GM19099 (cell line): ENCODE data around the gene LRRC4.

Experiments used
- POLR2A ChIP-seq: IDR thresholded peaks from 3 replicates; pipeline ENCODE4 v1.6.1; 2011; ENCODE audit warnings: low read depth; ENCODE audit not compliant: insufficient read length; ENCODE audit errors: extremely low read depth

The LRRC4 gene

DNA sequence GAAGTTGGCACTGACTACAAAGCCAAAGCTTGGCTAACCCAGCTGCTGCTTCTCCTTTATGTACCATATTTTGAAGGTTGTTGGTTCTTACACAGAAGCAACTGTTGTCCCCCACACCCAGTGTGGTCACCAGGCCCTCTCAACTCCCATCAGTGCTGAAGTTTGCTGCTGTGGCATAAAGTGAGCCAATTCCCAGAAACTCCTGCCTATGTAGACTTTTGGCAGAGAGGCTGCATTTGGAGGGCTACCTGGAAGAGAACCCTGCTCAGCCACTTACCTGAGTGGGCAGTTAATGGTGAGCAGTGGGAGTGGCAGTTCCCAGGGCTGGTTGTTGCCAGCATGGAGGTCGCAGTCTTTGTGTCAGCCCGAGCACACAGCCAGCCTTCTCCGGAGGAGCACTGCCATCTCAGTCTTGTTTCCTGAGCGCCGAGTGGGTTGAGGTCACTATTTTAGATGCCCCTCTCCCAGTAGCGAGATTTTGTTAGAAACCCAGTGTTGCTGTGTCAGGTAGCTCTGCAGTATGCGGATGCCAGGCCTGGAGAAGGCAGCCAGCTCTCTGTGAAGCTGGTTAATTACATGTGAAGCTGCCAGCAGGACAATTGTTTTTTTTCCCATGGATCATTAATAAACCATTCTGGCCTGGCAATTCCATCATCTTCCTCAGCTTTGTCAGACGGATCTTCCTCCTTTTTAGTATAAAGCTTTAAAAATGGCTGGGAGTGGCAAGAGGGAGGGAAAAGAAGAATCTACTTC is 24.5 kb downstream of the LRRC4 start:
- no peak for TF ChIP-seq POLR2A

DNA sequence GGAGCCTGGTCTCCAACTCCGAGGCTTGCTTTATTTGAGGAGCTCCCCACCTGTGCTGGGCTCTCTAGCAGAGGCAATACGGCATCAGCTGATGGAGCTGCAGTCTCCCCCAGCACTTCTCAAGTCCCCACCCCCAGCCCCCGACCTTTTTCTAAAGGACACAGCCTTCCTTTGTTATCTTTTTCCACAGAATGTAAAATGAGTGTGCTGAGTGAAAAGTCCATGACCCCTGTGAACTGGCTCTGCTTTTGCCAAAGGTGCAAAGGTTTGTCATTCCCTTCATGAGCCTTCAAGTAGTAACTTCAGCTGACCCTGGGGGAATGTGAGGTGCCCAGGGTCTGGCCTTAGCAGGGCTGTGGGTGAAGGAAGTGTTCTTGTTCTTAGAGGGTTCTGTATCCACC is 25.5 kb downstream of the LRRC4 start:
- TF ChIP-seq POLR2A: no peak

DNA sequence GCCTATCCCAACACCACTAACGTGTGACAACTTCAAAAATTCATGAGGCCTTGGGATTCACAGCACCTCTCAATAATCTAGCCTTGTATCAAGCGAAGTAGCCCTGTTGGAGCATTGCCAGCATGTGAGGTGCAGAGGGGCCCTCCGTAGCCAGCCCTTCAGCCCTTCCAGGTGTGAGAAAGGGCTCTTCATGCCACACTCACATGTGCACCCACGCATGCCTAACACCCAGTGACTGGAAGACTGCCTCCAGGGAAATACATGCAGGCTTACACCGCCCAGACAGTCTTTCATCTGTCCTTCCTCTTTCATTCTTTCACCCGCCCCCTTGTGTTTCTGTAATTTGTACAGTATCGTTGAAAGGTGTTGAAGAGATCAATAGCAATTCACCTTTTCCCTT is 26.1 kb downstream of the LRRC4 start:
- no peak for TF ChIP-seq POLR2A

DNA sequence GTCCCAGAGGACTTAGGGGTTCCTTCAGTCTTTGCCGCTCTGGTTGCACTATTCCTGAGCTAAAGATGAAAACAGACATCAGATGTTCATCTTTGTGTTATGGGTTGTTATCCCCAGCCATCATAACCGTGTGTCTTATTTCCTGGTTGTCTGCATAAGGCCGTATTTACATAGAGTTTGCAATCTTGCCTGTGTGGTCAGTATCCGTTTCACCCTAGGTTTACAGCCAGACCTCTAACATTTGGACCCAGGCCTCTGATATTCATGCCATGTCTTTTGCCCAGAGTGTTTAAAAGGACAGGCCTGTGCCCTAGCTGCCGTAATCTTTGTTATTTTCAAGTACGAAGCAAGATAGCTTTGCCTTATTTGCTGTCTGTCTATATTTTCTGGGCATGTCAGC is 26.6 kb downstream of the LRRC4 start:
- TF ChIP-seq POLR2A: no peak

DNA sequence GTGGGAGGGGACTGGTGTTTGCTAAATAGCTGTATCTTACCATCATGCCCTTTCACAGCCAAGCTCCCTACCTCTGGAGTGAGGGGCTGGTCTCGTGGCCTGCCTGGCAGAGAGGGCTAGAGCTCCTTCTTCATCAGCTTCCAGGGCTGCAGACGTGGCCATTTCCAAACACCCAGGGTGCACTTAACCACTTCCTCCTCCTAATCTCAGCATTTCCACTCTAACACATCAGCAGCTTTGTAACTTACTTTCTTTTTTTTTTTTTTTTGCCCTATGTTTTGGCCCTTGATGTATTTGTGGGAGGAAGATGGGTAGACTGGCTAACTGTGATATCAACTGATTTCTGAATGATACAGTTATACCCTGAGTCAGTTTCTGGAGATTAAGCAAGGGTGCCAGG is 27.4 kb downstream of the LRRC4 start:
- no peak for TF ChIP-seq POLR2A

DNA sequence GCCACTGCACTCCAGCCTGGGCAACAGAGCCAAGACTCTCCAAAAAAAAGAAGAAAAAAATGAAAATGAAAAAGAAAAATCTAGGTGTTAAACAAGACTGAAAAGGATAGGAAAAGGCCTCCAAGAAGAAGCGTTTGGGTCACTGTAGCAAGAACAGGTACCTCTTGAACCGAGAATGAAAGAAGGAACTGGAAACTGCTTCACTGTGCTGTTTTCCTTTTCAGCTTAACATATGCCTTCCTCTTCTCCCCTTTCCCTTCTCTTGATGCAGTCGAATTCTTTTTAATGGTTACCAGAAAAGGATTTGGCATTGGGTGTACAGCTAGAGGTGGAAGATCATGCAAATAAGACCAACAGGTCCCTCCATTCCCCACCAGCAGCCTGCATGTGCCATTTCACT is 28.1 kb downstream of the LRRC4 start:
- no peak for TF ChIP-seq POLR2A

DNA sequence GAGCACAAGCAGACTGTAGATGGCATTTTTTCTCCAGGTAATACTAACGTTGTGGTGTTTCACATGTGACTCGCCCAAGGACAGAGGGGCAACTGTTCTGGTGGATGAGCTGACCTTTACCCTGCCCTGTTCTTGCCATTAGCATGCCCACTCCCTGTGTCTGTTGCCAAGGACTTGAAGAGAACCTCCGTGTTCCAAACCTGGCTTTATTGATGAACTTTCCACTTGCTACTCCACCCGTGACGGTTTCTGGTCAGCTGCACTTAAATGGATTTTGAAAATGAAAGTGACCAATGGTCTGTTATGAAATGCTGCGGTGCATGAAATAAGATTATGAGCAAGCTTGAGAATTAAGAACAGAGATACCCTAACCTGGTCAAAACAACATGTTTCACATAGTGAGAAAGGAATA is 30.4 kb downstream of the LRRC4 start:
- TF ChIP-seq POLR2A: no peak

DNA sequence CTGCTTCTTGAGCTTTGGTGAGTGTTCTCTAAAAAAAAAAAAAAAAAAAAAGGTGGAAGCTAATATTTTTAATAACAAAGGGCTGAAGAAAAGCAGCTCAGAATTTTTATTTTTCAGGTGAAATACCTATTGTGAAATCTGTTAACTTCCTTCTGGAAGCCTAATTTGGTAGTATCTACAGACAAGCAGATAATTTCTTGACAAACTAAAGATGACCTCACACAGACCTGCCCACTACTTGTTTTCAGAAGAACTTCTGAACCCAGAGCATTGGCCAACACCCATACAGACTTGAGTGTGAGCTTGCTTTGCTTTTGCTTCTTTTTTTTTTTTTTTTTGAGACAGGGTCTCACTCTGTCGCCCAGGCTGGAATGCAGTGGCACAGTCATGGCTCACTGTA is 31.2 kb downstream of the LRRC4 start:
- no peak for TF ChIP-seq POLR2A

DNA sequence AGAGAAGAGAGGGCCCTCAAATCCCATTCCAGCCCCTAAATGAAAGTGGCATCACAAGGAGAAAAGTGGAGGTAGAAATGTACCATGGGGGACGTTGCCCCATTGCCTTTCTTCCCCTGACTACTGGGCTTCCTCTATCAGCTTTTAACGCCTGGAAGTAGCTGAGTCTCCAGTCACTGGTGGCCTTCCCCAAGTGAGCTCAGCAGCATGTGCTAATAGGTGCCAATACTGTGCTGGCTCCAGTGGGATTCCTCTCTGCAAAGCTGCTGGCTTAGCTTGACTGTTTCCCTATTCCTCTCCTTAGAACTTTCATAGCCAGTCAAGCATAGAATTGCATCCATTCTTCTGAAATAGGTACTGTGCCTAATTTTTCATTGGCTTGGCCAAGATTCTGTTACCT is 32.6 kb downstream of the LRRC4 start:
- no peak for TF ChIP-seq POLR2A

DNA sequence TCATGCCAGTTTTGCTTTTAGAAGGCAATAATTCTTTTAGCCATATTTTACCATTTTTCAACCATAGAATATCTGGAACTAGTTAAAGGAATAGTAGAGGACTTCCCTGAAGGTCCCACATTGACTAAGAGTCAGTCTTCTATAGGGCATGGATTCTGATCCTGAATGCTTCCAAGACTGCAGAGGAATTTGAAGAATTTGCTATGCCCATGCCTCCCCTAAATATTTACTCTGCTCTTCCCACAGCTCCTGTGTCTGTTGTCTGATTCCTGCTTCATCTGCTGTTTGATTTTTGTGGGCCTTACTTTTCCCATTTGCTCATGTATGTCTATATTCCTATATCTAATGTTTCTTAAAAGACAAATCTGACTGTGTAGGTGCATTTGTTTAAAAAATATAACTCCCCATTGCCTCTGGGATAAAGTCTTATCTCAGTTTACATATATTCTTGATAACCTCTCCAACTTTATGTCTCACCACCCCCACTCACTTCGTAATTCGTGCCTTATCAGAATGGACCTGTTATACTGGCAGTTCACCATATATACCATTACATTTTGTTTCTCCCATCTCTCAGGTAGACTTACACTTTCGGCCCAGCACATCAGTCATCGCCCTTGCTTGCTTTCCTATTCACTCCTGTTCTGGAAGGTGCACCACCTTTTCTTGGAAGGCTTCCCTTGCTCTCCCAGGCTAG is 33.9 kb downstream of the LRRC4 start:
- TF ChIP-seq POLR2A: no peak

DNA sequence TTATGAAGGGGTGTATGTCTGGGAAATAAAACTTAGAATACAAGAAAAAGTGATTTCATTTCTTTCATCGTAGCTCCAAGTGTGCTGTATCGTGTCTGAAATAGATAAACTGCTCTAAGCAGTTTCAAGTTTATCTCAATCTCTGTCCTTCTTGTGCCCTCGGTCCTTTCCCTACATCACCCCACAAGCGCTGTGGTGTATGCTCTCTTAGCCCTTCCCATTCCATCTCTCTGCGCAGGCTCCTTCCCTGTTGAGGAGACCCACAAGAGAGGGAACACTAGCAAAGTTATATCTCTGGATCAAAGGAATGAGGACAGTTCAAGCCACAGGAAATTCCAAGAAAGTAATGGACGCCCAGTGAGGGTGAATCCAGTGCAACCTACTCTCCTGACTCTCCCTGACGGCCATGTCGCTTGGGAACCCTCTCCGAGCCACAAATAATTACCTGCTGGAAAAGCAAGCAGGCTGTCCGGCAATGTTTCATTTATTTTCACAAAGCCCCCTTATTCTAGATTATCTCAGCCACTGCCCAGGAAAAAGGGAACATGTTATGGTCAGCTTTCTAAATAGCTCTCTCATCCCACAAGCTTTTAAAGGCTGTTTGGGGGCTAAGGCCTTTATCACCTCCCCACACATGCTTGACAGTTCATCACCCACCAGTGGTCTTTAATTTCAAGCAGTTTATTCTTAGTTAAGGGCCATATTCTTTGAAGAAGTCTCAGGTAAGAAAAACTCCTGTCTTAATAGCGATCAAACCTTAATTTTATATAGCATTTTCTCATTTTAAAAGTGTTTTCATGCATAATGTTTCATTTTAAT is 34.8 kb downstream of the LRRC4 start:
- no peak for TF ChIP-seq POLR2A

DNA sequence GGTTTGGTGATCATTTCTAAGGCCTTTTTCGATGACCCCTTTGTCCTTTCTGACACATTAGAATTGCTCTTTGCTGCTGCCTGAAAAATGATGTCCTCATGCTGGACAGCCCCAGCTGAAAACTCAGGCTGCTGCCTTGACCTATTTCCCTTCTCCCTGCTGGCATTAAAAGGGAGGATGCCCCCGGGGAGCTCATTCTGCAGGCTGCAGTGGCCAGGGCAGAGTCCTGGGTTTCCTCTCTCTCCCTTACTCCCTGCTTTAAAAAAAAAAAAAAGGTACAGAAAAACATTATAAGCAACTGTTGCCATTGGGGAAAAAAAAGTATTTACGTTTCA is 35.4 kb downstream of the LRRC4 start:
- no peak for TF ChIP-seq POLR2A

DNA sequence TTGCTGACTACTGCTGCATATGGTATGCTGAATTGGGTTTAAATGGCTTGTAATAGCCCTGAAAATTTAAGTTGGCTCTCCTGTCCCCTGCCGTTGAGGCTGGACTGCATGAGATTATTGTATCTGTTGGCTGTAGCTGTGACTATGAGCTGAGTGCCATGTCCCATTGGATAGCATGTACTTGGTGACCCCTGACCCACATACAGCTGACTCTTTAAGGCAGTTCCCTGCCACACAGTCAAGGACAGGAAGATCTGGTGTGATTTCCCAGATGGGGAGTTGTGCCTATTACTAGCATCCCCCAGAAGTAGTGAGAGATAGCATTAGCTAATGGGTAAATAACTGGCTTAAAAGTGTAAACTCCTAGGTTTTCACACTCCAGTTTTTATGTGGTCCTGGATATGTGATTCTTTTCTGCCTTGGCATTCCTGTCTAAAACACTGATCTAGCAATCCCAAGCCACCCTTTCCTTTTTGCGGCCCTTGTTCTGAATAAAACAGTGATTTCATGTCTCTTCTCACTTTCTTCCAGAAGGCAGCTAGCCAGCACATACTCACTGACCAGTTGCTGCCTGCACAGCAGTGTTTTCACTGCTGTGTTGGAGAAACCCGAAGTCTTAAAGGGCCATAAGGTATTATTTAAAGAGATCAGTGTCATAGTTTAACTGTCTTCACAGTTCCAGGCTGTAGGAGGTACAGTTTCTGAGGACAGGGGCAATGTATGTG is 35.9 kb downstream of the LRRC4 start:
- TF ChIP-seq POLR2A: no peak

DNA sequence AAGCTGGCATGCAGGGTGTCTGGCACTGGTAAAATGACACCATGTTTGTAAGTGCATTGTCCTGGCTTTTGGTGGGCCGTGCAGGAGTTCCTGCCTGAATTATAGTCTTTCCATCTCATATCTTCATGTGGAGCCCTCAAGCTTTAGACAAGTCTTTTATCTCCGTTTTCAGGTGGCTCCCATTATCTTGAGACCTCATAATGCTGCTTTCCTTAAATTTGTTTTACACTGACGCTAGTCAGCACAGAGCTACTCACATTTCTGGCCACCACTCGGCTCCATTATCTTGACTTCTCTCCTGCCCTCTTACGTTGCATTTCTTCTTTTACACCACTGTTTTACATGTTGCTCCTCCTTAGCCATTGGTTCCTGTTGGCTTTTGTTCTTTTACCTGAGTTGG is 37.2 kb downstream of the LRRC4 start:
- no peak for TF ChIP-seq POLR2A

DNA sequence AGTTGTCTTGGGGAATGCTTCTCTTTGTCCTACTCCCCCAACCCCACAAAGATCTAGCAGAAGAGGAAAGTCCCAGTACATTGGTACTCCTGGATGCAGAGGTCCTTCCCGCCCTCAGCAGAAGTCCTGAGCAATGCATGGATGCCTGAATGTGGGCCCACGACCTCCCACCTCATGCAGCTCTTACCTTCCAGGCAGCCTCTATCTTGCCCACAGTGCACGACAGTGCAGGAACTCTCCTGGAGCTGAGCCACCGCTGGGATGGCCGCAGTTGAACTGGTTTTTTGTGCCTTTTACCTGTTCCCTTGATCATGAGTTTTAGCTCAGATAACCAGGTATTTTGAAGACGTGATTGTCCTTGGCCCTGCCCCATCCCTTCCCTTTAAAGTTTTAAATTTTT is 37.9 kb downstream of the LRRC4 start:
- TF ChIP-seq POLR2A: no peak
